ENCODE results near the gene CGGBP1.
A peak's percentile ranks its signal among the peaks of the same experiment; 100 is the strongest.
"Not testable (repeated sequence)": the region's sequence is repeated elsewhere in the genome, so short reads cannot be mapped to it uniquely, and the experiment has no call there.

Gene CGGBP1

DNA sequence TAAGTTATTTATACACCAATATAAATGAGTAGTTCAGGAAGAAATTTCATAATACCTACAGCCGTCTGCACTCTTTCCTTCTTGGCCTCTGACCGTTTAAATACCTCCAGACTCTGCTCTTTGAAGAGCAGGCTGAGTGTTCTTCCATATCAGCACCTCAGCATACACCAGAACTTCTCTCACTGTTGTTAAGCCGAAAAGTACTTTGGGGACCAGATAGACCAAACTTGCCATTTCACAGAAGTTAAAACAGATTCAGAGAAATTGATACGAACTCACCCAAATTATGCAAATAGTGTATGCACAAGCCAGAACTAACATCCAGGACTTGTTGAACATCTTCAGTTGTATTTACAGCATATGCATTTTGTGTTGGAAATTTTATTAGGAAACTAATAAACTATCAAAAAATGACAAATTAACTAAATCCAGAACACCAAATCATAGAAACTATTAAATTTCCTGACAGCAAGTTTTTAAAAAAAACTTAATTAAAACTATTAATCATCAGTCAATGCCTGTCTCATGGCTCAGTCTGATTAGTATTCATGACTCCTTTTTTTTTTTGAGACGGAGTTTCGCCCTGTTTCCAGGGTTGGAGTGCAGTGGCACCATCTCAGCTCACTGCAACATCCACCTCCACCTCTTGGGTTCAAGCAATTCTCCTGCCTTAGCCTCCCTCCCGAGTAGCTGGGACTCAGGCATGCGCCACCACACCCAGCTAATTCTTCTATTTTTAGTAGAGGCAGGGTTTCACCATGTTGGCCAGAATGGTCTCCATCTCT is 24.1 kb downstream of the CGGBP1 start:
- DNase-seq (ENCODE audit: low spot score): no peak

DNA sequence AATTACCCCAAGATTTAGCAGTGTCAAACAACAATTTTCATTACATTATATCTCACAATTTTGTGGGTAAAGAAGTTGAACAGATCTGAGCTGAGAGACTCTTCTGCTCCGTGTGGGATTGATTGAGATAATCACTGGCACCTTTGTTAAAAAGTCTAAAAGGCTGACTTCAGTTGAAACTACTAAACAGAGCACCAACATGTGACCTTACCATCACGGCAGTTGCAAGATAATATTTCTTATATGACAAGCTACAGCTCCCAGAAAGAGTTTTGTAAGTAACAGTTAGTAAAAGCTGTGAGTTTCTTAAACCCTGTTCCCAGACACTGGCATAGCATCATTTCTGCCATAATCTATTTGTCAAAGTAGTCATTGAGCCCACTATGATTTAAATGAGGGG is 25.0 kb downstream of the CGGBP1 start:
- no peak for DNase-seq (ENCODE audit: low spot score)

DNA sequence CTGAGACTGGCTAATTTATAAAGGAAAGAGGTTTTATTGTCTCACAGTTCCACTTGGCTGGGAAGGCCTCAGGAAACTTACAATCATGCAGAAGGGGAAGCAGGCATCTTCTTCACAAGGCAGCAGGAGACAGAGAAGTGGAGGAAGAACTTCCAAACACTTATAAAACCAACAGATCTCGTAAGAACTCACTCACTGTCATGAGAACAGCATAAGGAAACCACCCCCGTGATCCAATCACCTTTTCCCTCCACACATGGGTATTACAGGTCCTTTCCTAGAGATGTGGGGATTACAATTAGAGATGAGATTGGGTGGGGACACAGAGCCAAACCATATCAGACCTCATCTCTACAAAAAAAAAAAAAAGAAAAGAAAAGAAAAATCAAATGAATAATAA is 25.7 kb downstream of the CGGBP1 start:
- DNase-seq (ENCODE audit: low spot score): no peak

DNA sequence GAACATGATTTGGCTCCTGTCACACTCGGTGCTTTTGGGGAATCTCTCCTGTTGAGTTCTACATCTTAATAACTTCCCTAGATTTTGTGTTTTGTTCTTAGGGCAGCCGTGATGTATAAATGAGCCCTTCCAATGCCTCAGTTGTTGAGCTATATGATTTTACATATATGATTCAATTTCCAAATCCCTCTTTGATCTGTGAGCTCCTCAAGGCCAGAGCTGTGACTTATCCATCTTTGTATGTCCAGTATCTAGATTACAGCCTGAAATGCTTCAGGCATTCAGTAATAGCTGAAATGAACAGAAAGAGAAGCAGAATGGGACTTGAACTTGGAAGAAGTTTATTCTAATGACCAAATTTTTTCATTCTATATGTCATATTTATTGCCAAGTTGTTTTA is 26.6 kb downstream of the CGGBP1 start:
- DNase-seq (ENCODE audit: low spot score): no peak

DNA sequence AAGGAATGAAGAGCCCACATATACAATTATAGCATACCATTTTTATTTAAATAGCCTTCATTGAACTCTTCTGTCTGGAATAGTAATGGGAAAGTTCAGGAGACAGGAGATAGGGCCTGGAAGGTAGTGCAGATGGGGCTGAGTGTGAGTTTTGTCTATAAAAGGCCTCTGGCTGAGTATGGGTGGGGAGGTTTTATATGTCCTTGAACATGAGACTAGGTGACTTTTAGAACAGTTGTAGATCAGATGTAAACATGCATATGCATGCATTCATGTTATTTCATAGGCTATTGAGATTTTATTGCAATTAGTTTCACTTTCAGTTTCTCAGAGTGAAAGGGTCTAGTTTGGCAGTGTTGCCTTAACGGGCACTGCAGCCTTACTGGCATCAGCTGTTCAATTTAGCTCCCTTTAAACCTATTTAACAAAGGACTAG is 27.1 kb downstream of the CGGBP1 start:
- DNase-seq (ENCODE audit: low spot score): peak; percentile 36

DNA sequence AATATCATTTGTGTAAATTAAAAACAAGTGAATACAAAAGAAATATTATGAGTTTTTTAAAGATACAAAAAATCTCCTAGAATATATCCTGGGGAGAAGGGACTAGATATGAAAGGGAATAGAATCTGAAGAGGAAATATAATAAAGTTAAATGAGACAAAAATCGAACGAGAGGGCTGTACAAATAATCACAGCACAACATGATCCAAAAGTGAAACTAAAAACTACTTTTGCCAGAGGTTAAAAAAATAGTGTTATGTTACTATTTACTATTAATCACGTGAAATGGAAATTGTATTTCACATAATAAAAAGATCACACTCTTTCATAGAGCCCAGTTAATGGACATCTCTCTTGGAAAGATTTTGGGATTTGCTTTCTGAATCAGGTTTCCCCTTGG is 28.6 kb downstream of the CGGBP1 start:
- DNase-seq (ENCODE audit: low spot score): no peak

DNA sequence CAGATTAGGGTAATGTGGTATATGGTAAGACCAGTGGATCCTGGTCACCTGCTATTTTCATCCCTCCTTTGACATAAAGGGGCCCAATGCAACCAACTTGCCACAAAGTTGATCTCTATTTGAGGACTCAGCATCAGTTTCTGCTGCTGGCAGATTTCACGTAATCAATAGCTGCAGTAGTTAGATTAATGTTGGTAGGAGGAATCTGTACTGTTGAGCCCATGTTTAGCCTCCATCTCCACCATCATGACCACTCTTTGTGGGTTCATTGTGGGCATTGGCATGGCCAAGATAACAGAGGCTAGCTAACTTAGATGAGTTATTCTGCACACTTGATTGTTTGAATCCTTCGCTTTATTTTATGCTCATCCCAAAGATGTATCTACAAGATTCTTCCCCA is 29.9 kb downstream of the CGGBP1 start:
- DNase-seq (ENCODE audit: low spot score): no peak

DNA sequence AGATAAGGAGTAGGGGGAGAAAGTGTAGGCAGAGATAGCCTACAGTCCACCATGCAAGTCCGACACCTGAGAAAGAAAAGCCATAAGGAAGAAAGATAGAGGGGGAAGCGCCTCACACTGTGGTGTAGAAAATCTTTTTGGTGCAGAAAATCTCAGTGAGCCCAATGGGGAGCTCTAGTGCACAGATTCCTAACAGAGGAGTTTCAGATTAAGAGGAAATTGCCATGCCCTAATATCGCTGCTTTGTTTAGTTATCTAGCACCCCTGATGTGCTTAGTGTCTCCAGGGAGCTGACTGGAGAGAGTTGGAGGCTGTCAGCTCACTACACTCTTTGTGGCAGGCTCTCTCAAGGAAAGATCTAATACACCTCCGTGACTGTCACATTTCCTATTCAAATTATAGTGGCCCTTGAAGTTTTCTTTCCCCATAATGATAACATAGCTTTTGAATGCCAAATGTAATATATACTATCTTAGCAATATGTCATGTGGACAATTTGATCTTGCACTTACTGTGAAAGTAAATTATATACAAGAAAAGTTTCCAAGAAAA is 33.7 kb downstream of the CGGBP1 start:
- no peak for DNase-seq (ENCODE audit: low spot score)

DNA sequence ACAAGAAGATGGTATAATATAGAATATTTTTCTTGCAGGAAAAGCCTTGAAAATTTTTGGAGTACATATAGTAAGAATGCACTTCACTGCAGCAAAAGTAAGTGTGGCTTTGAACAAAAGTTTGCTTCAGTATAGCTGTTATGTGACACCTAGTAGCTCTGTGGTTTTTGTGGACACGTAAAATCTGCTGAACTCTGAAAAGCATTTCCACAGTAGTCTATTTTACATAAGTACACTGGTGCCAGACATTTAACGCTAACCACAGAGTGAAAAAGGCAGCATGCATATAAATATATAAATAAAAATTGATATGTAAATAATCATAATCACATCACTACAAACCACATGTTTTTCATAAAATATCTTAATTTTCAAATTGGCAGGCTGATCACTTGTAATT is 39.8 kb downstream of the CGGBP1 start:
- DNase-seq (ENCODE audit: low spot score): no peak

DNA sequence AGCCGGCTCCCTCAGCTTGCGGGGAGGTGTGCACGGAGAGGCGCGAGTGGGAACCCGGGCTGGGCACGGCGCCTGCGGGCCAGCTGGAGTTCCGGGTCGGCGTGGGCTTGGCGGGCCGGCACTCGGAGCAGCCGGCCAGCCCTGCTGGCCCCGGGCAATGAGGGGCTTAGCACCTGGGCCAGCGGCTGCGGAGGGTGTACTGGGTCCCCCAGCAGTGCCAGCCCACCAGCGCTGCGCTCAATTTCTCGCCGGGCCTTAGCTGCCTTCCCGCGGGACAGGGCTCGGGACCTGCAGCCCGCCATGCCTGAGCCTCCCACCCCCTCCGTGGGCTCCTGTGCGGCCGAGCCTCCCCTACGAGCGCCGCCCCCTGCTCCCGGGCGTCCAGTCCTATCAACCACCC is 43.1 kb downstream of the CGGBP1 start:
- DNase-seq (ENCODE audit: low spot score): not testable (repeated sequence)

DNA sequence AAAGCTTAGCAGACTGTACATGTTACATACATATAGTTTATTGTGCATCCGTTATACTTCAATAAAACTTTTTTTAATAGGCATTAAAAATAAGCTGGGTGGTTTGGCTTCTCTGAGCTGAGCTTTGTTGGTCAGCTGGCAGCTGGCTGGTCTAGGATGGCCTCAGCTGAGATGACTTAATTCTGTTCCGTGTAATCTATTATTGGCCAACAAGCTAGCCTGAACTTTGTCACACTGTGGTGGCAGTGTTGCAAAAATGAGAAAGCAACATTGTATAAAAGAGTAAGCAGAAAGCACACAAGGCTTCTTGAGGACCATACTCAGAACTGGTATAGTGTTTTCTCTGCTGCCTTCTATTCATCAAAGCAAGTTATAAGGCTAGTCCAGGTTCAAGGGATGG is 45.2 kb downstream of the CGGBP1 start:
- no peak for DNase-seq (ENCODE audit: low spot score)

DNA sequence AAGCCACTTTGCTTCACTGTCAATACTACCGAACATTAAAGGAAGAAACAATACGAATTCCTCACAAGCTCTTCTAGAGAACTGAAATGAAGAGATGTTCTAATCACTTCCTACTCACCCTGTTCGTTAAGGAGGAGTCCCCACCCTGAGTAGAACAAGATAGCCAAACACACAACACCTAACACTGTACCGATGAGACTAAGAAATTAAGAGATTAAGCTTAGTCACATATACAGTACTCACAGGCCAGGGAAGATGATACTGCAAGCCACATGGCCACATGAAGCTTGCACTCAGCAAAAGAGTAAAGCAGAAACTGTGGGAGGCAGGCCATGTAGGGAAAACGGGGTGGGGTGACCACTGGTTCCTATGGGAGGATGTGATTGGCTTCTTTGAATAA is 48.0 kb downstream of the CGGBP1 start:
- DNase-seq (ENCODE audit: low spot score): no peak

DNA sequence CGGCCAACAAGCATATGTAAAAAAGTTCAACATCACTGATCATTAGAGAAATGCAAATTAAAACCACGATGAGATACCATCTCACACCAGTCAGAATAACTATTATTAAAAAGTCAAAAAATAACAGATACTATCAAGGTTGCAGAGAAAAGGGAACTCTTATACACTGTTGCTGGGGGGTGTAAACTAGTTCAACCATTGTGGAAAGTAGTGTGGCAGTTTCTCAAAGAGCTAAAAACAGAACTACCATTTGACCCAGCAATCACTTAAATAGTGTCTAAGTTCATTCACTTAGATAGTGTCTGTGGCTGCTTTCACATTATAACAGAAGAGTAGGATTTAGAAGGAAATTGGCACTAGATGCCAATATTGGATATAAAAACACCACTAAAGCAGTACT is 49.7 kb downstream of the CGGBP1 start:
- DNase-seq (ENCODE audit: low spot score): no peak

DNA sequence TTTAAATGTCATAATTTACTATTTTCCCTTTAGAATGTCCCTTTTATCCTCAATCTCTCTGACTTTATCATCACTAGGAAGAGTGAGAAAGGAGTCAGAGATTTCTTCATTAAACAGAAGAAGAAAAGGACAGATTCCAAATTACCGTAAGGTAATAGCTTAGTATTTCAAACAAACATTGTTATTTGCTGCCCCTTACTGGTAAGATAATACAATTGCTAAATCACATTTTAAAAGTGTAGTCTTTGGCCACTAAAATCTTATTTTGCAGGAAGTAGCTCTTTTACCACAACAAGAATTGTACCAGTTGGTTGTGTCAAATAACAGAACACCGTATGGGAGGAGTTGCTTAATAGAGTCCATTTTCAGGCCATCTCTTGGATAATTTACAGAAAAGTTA is 53.7 kb downstream of the CGGBP1 start:
- DNase-seq (ENCODE audit: low spot score): peak; percentile 44

DNA sequence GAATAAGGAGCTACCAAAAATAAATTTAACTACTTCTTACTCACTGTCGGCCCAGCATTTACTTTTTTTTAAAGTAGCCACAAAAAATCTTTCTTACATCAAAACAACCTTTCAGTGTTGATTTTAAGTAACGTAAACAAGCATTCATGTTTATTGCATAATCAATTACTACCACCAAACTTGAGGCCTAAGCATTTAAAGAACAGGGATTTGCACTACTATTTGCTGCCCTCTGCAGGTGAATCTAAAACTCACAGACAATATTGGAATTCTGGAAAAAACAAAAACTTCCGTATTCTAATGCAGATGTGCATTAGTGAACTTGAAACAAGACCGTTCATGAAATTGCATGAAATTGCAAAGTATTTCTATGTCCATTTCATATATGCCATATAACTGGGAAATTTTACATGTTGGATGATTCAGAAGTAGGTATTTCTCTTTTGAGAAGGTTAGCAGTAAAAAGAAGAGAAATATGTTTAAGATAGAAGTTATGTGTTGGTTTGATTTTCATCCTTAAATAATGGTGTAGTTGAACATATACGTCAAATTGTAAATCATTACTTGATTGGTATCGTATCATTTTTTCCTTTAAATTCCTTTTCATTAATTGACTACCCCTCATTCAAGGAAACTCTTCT is 55.6 kb downstream of the CGGBP1 start:
- peak; percentile 49 for DNase-seq (ENCODE audit: low spot score)

DNA sequence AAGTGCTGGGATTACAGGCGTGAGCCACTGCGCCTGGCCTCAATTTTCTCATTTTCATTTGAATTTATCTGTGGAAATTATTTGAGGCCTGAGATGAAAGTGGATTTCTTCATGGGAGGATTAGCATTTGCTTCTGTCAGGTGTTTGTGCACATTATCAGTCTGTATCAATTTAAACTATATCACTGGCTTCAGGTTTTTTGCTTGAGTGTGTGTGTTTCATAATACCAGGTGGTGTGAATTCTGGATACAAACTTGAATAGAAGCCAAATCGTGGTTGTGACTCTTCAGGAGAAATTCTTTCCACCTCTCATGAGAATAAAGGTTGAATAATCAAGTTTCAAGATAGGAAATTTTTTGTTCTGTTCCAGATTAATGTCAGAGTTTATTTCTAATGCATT is 56.4 kb downstream of the CGGBP1 start:
- DNase-seq (ENCODE audit: low spot score): no peak
